ENCODE results near the gene TRIML2. TPM values are rescaled to one million over a fixed set of nuclear protein-coding genes. Genes with fewer than 3 reads are reported as not detected.
A peak's percentile ranks its signal among the peaks of the same experiment; 100 is the strongest.

Gene TRIML2
- total RNA-seq, 1 experiment from 2014 or later = 102 TPM

- Histone ChIP-seq H2BK5ac (ENCODE audit: insufficient read length, low read length) (peak overlapping the region; percentile 54), H3K27ac (ENCODE audit: insufficient read length, low read depth, low read length) (peak overlapping the region; percentile 97), H4K5ac (ENCODE audit: insufficient read length, low read depth, low read length) (no peak overlapping the region), H3K14ac (ENCODE audit: insufficient read depth, low read length) (no peak overlapping the region; the same call in 1 of the 2 replicates), H2AK5ac (ENCODE audit: insufficient read length, low read length) (no peak overlapping the region), H4K8ac (replicated peaks; ENCODE audit: insufficient read length, low read depth, low read length) (no peak overlapping the region), H3K27me3 (ENCODE audit: insufficient read depth, low read length) (no peaks in the 10 kb centered on the region), H4K20me1 (ENCODE audit: control insufficient read depth, insufficient read depth, insufficient read length) (no peaks in the 10 kb centered on the region), H3K23ac (ENCODE audit: insufficient read length, low read depth, low read length) (no peak overlapping the region), H3K56ac (ENCODE audit: insufficient read length, low read depth, low read length) (no peak overlapping the region), H3K4ac (ENCODE audit: low read depth, low read length) (no peak overlapping the region), H3K4me1 (ENCODE audit: insufficient read depth, low read length) (peaks cover 3% of the 10 kb centered on the region; the same call in 1 of the 2 replicates), H2BK12ac (ENCODE audit: insufficient read length, low read depth, low read length) (no peak overlapping the region), H3K79me1 (ENCODE audit: insufficient read depth, low read depth, low read length, poor library complexity, severe bottlenecking) (peaks cover 3% of the 10 kb centered on the region), H2AFZ (ENCODE audit: low read length) (no peak overlapping the region), H3K9ac (ENCODE audit: extremely low read depth, insufficient read length, low read length) (peak overlapping the region; percentile 79), H3T11ph (ENCODE audit: low read length) (no peak overlapping the region), H4K91ac (ENCODE audit: insufficient read length, low read depth, low read length) (no peak overlapping the region), H2BK20ac (ENCODE audit: low read depth, low read length, poor library complexity, severe bottlenecking) (no peak overlapping the region), H2BK120ac (ENCODE audit: low read depth, low read length, poor library complexity, severe bottlenecking) (no peak overlapping the region), H3K79me2 (ENCODE audit: insufficient read depth, low read length) (peaks cover 9% of the 10 kb centered on the region; the same call in 1 of the 2 replicates), H3K18ac (ENCODE audit: insufficient read length, low read depth, low read length) (peak overlapping the region; percentile 88), H3K23me2 (ENCODE audit: insufficient read length, low read depth, low read length, poor library complexity, severe bottlenecking) (peaks cover 6% of the 10 kb centered on the region), H3K9me3 (ENCODE audit: control insufficient read depth, low read depth, low read length) (no peaks in the 10 kb centered on the region), H3K4me2 (ENCODE audit: insufficient read depth, insufficient read length, low read length) (peak overlapping the region; percentile 65), H2BK15ac (ENCODE audit: low read depth, low read length) (no peak overlapping the region)
- Mint-ChIP-seq H3K27ac (peak overlapping the region; percentile 81 to 100 (median 99)), H3K4me3 (peak overlapping the region; percentile 73 to 76), H3K36me3 (ENCODE audit: insufficient read depth in 1 of 3, low read depth in 3 of 3) (peaks cover 28 to 32% (median 29%) of the 10 kb centered on the region in 3 experiments), H3K4me1 (peaks cover 42% of the 10 kb centered on the region in 2 experiments), H3K27me3 (ENCODE audit: low read depth) (no peaks in the 10 kb centered on the region), H3K9me3 (no peaks in the 10 kb centered on the region; a peak in 1 of 5 replicates)
- WGBS (ENCODE audit: extremely low coverage, insufficient read length, low lambda C conversion rate) = no CpG with 5 or more reads among the region's 10 CpGs
- TF ChIP-seq CTCF (conservative IDR thresholded peaks at IDR 0.05) = no peak
- peak; percentile 64 for DNase-seq
These were observed 1.2 kb downstream of the TRIML2 start for GRCh38 chr4:188107931-188108843.
